GM23338 (cell line): ENCODE data around the gene KLHL17.

Experiments
- CREB1 ChIP-seq: fragments of 250-450 bp; sonication (Bioruptor Pico); IDR thresholded peaks from 2 replicates; pipeline ENCODE4 v1.5.0; 2020; ENCODE audit warnings: low read depth, mild to moderate bottlenecking, moderate library complexity
- EZH2 ChIP-seq: fragments of 200-600 bp; sonication (generic); IDR thresholded peaks from one replicate; pipeline ENCODE4 v1.8.0; 2017; ENCODE audit warnings: antibody characterized with exemption, mild to moderate bottlenecking, low read depth; ENCODE audit not compliant: unreplicated experiment
- EZH2phosphoT487 ChIP-seq: fragments of 200-600 bp; sonication (generic); IDR thresholded peaks from one replicate; pipeline ENCODE4 v1.8.1; 2018; ENCODE audit warnings: antibody characterized with exemption; ENCODE audit not compliant: unreplicated experiment
- JUNB ChIP-seq: IDR thresholded peaks from one replicate; pipeline ENCODE4 v1.6.1; 2016; ENCODE audit warnings: antibody characterized with exemption; ENCODE audit not compliant: unreplicated experiment
- NANOG ChIP-seq: IDR thresholded peaks from 2 replicates; pipeline ENCODE4 v1.6.1; 2016; ENCODE audit warnings: antibody characterized with exemption, borderline replicate concordance
- POLR2AphosphoS5 ChIP-seq: IDR thresholded peaks from 2 replicates; pipeline ENCODE4 v1.6.1; 2016; ENCODE audit warnings: antibody characterized with exemption, low read depth
- STAT1 ChIP-seq: IDR thresholded peaks from one replicate; pipeline ENCODE4 v1.6.1; 2016; ENCODE audit warnings: antibody characterized with exemption; ENCODE audit not compliant: unreplicated experiment
- ZNF114 ChIP-seq: fragments of 250-450 bp; sonication (Bioruptor Pico); IDR thresholded peaks from 2 replicates; pipeline ENCODE4 v1.5.0; 2020; ENCODE audit warnings: mild to moderate bottlenecking, moderate library complexity
- ZNF331 ChIP-seq: fragments of 250-450 bp; sonication (Bioruptor Pico); IDR thresholded peaks from 2 replicates; pipeline ENCODE4 v1.5.0; 2020; ENCODE audit warnings: low read depth, mild to moderate bottlenecking, moderate library complexity
- ZNF462 ChIP-seq: fragments of 250-450 bp; sonication (Bioruptor Pico); IDR thresholded peaks from 2 replicates; pipeline ENCODE4 v1.5.0; 2020; ENCODE audit warnings: mild to moderate bottlenecking, moderate library complexity
- TF ChIP-seq, protein P1 (sequence below), 2 experiments: fragments of 200-600 bp in 1 of 2; sonication (generic) in 1 of 2; conservative IDR thresholded peaks; 2 replicates each; pipeline versions ENCODE4 v1.5.1 to v1.6.1; 2016 to 2017; ENCODE audit warnings: antibody characterized with exemption in 2 of 2, low read depth in 2 of 2, mild to moderate bottlenecking in 2 of 2, moderate library complexity in 1 of 2
- TF ChIP-seq, protein P2 (sequence below): IDR thresholded peaks from 2 replicates; pipeline ENCODE4 v1.6.1; 2016; ENCODE audit warnings: antibody characterized with exemption
- TF ChIP-seq, protein P3 (sequence below): IDR thresholded peaks from one replicate; pipeline ENCODE4 v1.6.1; 2018; ENCODE audit warnings: antibody characterized with exemption; ENCODE audit not compliant: unreplicated experiment

- TF ChIP-seq, protein P1, sequence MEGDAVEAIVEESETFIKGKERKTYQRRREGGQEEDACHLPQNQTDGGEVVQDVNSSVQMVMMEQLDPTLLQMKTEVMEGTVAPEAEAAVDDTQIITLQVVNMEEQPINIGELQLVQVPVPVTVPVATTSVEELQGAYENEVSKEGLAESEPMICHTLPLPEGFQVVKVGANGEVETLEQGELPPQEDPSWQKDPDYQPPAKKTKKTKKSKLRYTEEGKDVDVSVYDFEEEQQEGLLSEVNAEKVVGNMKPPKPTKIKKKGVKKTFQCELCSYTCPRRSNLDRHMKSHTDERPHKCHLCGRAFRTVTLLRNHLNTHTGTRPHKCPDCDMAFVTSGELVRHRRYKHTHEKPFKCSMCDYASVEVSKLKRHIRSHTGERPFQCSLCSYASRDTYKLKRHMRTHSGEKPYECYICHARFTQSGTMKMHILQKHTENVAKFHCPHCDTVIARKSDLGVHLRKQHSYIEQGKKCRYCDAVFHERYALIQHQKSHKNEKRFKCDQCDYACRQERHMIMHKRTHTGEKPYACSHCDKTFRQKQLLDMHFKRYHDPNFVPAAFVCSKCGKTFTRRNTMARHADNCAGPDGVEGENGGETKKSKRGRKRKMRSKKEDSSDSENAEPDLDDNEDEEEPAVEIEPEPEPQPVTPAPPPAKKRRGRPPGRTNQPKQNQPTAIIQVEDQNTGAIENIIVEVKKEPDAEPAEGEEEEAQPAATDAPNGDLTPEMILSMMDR (conservative IDR thresholded peaks at IDR 0.05; ENCODE audit: low read depth in 2 of 2), result no peak
- TF ChIP-seq, protein P2, sequence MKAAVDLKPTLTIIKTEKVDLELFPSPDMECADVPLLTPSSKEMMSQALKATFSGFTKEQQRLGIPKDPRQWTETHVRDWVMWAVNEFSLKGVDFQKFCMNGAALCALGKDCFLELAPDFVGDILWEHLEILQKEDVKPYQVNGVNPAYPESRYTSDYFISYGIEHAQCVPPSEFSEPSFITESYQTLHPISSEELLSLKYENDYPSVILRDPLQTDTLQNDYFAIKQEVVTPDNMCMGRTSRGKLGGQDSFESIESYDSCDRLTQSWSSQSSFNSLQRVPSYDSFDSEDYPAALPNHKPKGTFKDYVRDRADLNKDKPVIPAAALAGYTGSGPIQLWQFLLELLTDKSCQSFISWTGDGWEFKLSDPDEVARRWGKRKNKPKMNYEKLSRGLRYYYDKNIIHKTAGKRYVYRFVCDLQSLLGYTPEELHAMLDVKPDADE, result no peak
- TF ChIP-seq, protein P3, sequence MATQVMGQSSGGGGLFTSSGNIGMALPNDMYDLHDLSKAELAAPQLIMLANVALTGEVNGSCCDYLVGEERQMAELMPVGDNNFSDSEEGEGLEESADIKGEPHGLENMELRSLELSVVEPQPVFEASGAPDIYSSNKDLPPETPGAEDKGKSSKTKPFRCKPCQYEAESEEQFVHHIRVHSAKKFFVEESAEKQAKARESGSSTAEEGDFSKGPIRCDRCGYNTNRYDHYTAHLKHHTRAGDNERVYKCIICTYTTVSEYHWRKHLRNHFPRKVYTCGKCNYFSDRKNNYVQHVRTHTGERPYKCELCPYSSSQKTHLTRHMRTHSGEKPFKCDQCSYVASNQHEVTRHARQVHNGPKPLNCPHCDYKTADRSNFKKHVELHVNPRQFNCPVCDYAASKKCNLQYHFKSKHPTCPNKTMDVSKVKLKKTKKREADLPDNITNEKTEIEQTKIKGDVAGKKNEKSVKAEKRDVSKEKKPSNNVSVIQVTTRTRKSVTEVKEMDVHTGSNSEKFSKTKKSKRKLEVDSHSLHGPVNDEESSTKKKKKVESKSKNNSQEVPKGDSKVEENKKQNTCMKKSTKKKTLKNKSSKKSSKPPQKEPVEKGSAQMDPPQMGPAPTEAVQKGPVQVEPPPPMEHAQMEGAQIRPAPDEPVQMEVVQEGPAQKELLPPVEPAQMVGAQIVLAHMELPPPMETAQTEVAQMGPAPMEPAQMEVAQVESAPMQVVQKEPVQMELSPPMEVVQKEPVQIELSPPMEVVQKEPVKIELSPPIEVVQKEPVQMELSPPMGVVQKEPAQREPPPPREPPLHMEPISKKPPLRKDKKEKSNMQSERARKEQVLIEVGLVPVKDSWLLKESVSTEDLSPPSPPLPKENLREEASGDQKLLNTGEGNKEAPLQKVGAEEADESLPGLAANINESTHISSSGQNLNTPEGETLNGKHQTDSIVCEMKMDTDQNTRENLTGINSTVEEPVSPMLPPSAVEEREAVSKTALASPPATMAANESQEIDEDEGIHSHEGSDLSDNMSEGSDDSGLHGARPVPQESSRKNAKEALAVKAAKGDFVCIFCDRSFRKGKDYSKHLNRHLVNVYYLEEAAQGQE, result no peak
- TF ChIP-seq POLR2AphosphoS5, result no peak
- TF ChIP-seq CREB1 (CRISPR knock-in tag), result no peak
- no peak for TF ChIP-seq EZH2
- TF ChIP-seq STAT1, result no peak
- no peak for TF ChIP-seq JUNB
- no peak for TF ChIP-seq EZH2phosphoT487
- no peak for TF ChIP-seq ZNF114
- TF ChIP-seq NANOG, result no peak
- TF ChIP-seq ZNF331 (CRISPR knock-in tag), result no peak
- TF ChIP-seq ZNF462 (CRISPR knock-in tag), result no peak
Measured at GRCh38 chr1:934991-935750, 25.2 kb upstream of the KLHL17 start.
